Testis (tissue), 5 donors: ENCODE results near the gene FBXL12. TPM values are rescaled to one million over a fixed set of nuclear protein-coding genes. Genes with fewer than 3 reads are reported as not detected.

Experiments
- DNase-seq: peaks from one replicate; pipeline ENCODE4 v3.0.0-alpha.2; 2019
- H3K27ac ChIP-seq, 2 donors: fragments of 200-600 bp; sonication (generic); one replicate each; pipeline ENCODE4 v1.5.1; 2019
- H3K27me3 ChIP-seq: fragments of 200-600 bp; sonication (generic); one replicate; pipeline ENCODE4 v1.5.1; 2019
- H3K36me3 ChIP-seq: fragments of 200-600 bp; sonication (generic); one replicate; pipeline ENCODE4 v1.5.1; 2017; ENCODE audit warnings: low read depth; ENCODE audit errors: missing control alignments
- H3K4me1 ChIP-seq: fragments of 200-600 bp; sonication (generic); one replicate; pipeline ENCODE4 v1.5.1; 2019
- H3K4me3 ChIP-seq, 2 donors: fragments of 200-600 bp; sonication (generic); one replicate each; pipeline ENCODE4 v1.5.1; 2017 to 2019
- H3K9me3 ChIP-seq: fragments of 200-600 bp; sonication (generic); one replicate; pipeline ENCODE4 v1.5.1; 2017
- CTCF ChIP-seq, 3 experiments: fragments of 450-650 bp in 2 of 3; fragments of 200-600 bp in 1 of 3; sonication (generic) in 1 of 3; IDR thresholded peaks; one replicate each; pipeline ENCODE4 v1.5.1; 2016 to 2019; ENCODE audit warnings: antibody characterized with exemption in 3 of 3, mild to moderate bottlenecking in 2 of 3, moderate library complexity in 1 of 3
- POLR2A ChIP-seq: fragments of 450-650 bp; IDR thresholded peaks from one replicate; pipeline ENCODE4 v1.6.1; 2017; ENCODE audit warnings: antibody characterized with exemption, mild to moderate bottlenecking, moderate library complexity
- WGBS, 2 donors: methylation state at CpG; one replicate each; pipeline ENCODE4 v1.1.5; 2018; 5-methylcytosine and 5-hydroxymethylcytosine counted together
- intact Hi-C: fragments of 100-400 bp; cut with DNase I; formaldehyde crosslinking; loops from one replicate; pipeline ENCODE4 v1.15.1; 2023; ENCODE audit warnings: low total_unique reads
- long read RNA-seq, 2 donors: transcript quantifications; one replicate each; lab custom pipeline, GENCODE V29; 2026
- polyA plus RNA-seq: library from polyadenylated mRNA; stranded (reverse); fragments of 350-450 nt; fragmentation: Illumina TruSeq; extraction: RNeasy Lipid Tissue Mini Kit (QIAGEN cat#74804); gene quantifications from one replicate; pipeline ENCODE4 v1.2.3, GENCODE V29; 2014; ENCODE audit warnings: low read depth, low replicate concordance; ENCODE audit not compliant: insufficient read depth
- total RNA-seq, 2 donors: library from RNA; depleted of rRNA; stranded (reverse); fragments of >200 nt; gene quantifications; one replicate each; pipeline ENCODE4 v1.2.3, GENCODE V29; 2016

Gene FBXL12
- total RNA-seq (10 to 100 TPM; 38.7 to 42.6 TPM), polyA plus RNA-seq (24.7 TPM)
- long read RNA-seq, donor 1, transcript FBXL12-201 (3 exons, 1,852 nt) = major isoform, 18 of 35 reads
- long read RNA-seq, donor 1, transcript FBXL12-206 (3 exons, 1,843 nt) = minor isoform, 13 of 35 reads
- long read RNA-seq, donor 1, partial matches to known transcripts = 0 of 35 reads
- long read RNA-seq, donor 1, other reads (novel, unspliced or antisense) = 0 of 35 reads
- long read RNA-seq, donor 2, transcript FBXL12-201 (3 exons, 1,852 nt) = major isoform, 6 of 12 reads
- long read RNA-seq, donor 2, transcript FBXL12-206 (3 exons, 1,843 nt) = minor isoform, 5 of 12 reads
- long read RNA-seq, donor 2, partial matches to known transcripts = 0 of 12 reads
- long read RNA-seq, donor 2, other reads (novel, unspliced or antisense) = 0 of 12 reads

- Histone ChIP-seq H3K9me3 (no peaks in the 10 kb centered on the region), H3K4me3 (peak within 1 kb of the TSS; percentile 90 to 93), H3K27me3 (no peaks in the 10 kb centered on the region), H3K36me3 (no peaks in the 10 kb centered on the region), H3K4me1 (peaks cover 8% of the 10 kb centered on the region), H3K27ac (peak within 1 kb of the TSS; percentile 75 to 93)
- intact Hi-C loops = no loop called here
- WGBS, 2 donors = 0% methylated on average over 28 to 78 of the region's 82 CpGs
- DNase-seq = peak; percentile 100
- TF ChIP-seq CTCF (IDR thresholded peaks at IDR 0.05) (no peak), POLR2A (peak; percentile 69)
Observed at GRCh38 chr19:9818734-9819595, at the start of gene FBXL12. Gene FBXL12 (minus strand): TSS chr19:9819079. CDS start chr19:9818813, 266 bp downstream.

- Histone ChIP-seq H3K27ac (no peak overlapping the region), H3K4me3 (no peak overlapping the region), H3K9me3 (no peaks in the 10 kb centered on the region), H3K4me1 (no peaks in the 10 kb centered on the region), H3K36me3 (no peaks in the 10 kb centered on the region), H3K27me3 (no peaks in the 10 kb centered on the region)
- intact Hi-C loops = no loop called here
- TF ChIP-seq POLR2A (no peak), CTCF (IDR thresholded peaks at IDR 0.05) (no peak)
- peak; percentile 32 for DNase-seq
- 58 to 62% methylated on average over 16 of the region's 16 CpGs for WGBS, 2 donors
Observed at GRCh38 chr19:9865732-9866501, 47.0 kb upstream of the FBXL12 start.

GRCh38 chr19:9863759-9864158 is 44.9 kb upstream of the FBXL12 start:
- H3K27ac ChIP-seq = no peak overlapping the region
- intact Hi-C loops = no loop called here
- TF ChIP-seq POLR2A (no peak), CTCF (IDR thresholded peaks at IDR 0.05) (no peak)
- no peaks in the 10 kb centered on the region for H3K4me1 ChIP-seq
- no peaks in the 10 kb centered on the region for H3K27me3 ChIP-seq
- DNase-seq = no peak
- no peak overlapping the region for H3K4me3 ChIP-seq
- WGBS, 2 donors = 87 to 93% methylated on average over 5 of the region's 5 CpGs
- no peaks in the 10 kb centered on the region for H3K36me3 ChIP-seq
- H3K9me3 ChIP-seq = no peaks in the 10 kb centered on the region

- Histone ChIP-seq H3K27me3 (no peaks in the 10 kb centered on the region), H3K9me3 (no peaks in the 10 kb centered on the region), H3K36me3 (no peaks in the 10 kb centered on the region), H3K4me1 (no peaks in the 10 kb centered on the region), H3K27ac (no peak overlapping the region), H3K4me3 (no peak overlapping the region)
- TF ChIP-seq POLR2A (no peak), CTCF (IDR thresholded peaks at IDR 0.05) (no peak)
- no peak for DNase-seq
- intact Hi-C loops = no loop called here
- WGBS, 2 donors = 82 to 91% methylated on average over 4 of the region's 4 CpGs
Observed at GRCh38 chr19:9862938-9863337, 44.1 kb upstream of the FBXL12 start.
